ENCODE measurements around the gene DNPH1. TPM values are rescaled to one million over a fixed set of nuclear protein-coding genes. Genes with fewer than 3 reads are reported as not detected.

DNPH1 gene
- total and polyA plus RNA-seq, 2 of the 8 experiments (the other 6 are each of a cell fraction or from before 2014, with no cell fraction given): 33.9 to 134 TPM

DNA sequence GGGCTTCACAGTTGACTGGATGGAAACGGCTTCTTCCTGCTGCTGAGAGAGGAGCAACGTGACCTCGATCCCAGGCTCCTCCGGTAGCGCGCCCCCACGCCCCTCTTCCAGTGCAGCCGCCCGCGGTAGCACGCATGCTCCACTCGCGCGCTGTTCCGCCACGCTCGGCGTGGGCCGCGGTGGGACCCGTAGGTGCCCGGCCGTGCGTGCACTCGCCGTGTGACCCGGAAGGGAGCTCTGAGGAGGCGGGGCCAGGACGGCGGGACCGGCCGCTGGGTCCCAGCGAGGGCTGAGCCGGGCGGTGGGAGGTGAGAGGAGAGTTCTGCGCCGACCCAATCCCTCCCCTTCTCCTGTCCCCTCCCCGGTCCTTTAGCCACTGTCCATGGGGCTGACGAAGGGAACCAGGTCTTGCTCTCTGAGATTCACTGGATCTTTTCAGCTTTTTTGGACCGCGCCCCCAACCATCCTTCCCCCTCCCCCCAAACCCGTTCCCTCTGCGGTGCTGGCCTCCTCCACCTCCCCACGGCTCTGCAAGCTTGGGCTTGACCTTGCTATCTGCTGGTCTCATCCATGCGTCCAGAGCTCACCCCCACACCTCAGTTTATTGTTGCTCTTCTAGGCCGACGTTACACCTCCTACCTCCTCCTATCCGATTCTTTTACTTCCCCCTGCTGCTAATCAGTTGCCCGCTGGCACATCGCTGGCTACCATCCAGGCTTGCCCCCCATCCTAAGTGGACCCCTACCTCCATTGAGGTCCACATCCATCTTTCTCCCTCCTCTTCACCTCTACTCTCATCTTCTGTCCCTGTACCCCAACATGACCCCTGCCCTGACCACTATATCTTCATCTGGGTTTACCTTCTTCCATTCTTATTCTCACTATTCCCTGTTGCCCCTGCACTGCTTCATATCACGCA, 47.1 kb downstream of the DNPH1 start, which contains the start of gene CUL9 (continued):
- no peak for TF ChIP-seq EZH2 (IDR thresholded peaks at IDR 0.05; ENCODE audit: low read depth, low read length, severe bottlenecking)
- TF ChIP-seq ASH2L (IDR thresholded peaks at IDR 0.05; ENCODE audit: low read length): peak; percentile 78
- TF ChIP-seq BACH1 (IDR thresholded peaks at IDR 0.05; ENCODE audit: low read length): peak; percentile 77
- no peak for TF ChIP-seq NANOG (IDR thresholded peaks at IDR 0.05; ENCODE audit: insufficient read depth, low read depth, low read length, poor library complexity, severe bottlenecking)
- TF ChIP-seq, protein P1, sequence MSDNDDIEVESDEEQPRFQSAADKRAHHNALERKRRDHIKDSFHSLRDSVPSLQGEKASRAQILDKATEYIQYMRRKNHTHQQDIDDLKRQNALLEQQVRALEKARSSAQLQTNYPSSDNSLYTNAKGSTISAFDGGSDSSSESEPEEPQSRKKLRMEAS (IDR thresholded peaks at IDR 0.05): peak; percentile 78
- peak; percentile 53 to 81; a peak in 2 of 4 replicates for TF ChIP-seq SIN3A (conservative IDR thresholded peaks at IDR 0.05 in 1 of 2, IDR thresholded peaks at IDR 0.05 in 1 of 2; ENCODE audit: low read depth in 1 of 2, low read length in 2 of 2)
- TF ChIP-seq TBP (IDR thresholded peaks at IDR 0.05; ENCODE audit: low read depth, low read length): peak; percentile 54
- peak; percentile 60 for TF ChIP-seq PHF8 (conservative IDR thresholded peaks at IDR 0.05; ENCODE audit: low read depth, low read length)
- TF ChIP-seq CREB1 (IDR thresholded peaks at IDR 0.05): peak; percentile 8; the same call in 1 of the 2 replicates
- peak in 1 of 2 experiments; percentile 92; a peak in 2 of 3 replicates for TF ChIP-seq POLR2A (IDR thresholded peaks at IDR 0.05; ENCODE audit: control extremely low read depth in 1 of 2, low read depth in 2 of 2, low read length in 2 of 2)
- TF ChIP-seq HDAC2 (IDR thresholded peaks at IDR 0.05; ENCODE audit: borderline replicate concordance in 1 of 2, low read depth in 2 of 2, low read length in 2 of 2): peak; percentile 82 to 89; a peak in 2 of 4 replicates
- no peak for TF ChIP-seq SRF (IDR thresholded peaks at IDR 0.05; ENCODE audit: low read depth, low read length)
- peak; percentile 91; the same call in 1 of the 2 replicates for TF ChIP-seq RBBP5 (IDR thresholded peaks at IDR 0.05; ENCODE audit: borderline replicate concordance, low read depth, low read length)
- TF ChIP-seq KDM4A (IDR thresholded peaks at IDR 0.05; ENCODE audit: low read depth, low read length, severe bottlenecking): peak; percentile 87
- 0 out of 2 replicates have a peak, but pooled peaks have one; percentile 24 for TF ChIP-seq SUZ12 (IDR thresholded peaks at IDR 0.05; ENCODE audit: low read length)
